HepG2 (cell line): ENCODE results near the gene PATE4. TPM values are rescaled to one million over a fixed set of nuclear protein-coding genes. Genes with fewer than 3 reads are reported as not detected.

Experiments used
- CENPT ChIP-seq: sonication (generic); formaldehyde crosslinking; IDR thresholded peaks from 2 replicates; pipeline ENCODE4 v1.8.0; 2022; ENCODE audit warnings: low read depth, mild to moderate bottlenecking, moderate library complexity, missing genetic modification reagents
- ELF3 ChIP-seq: IDR thresholded peaks from 2 replicates; pipeline ENCODE4 v1.6.1; 2016; ENCODE audit warnings: missing genetic modification reagents, missing compliant biosample characterization
- FUBP1 ChIP-seq: sonication (generic); formaldehyde crosslinking; IDR thresholded peaks from 2 replicates; pipeline ENCODE4 v1.5.1; 2020; ENCODE audit warnings: missing genetic modification reagents, mild to moderate bottlenecking, borderline replicate concordance
- HINFP ChIP-seq: sonication (generic); formaldehyde crosslinking; IDR thresholded peaks from 2 replicates; pipeline ENCODE4 v1.4.0; 2020; ENCODE audit warnings: low read depth, mild to moderate bottlenecking, missing genetic modification reagents
- HNF4G ChIP-seq, 2 experiments: sonication (generic) in 1 of 2; formaldehyde crosslinking in 1 of 2; IDR thresholded peaks; 2 replicates each; pipeline versions ENCODE4 v1.4.0 to v1.6.1; 2011 to 2020; ENCODE audit warnings: borderline replicate concordance in 2 of 2, low read depth in 2 of 2, mild to moderate bottlenecking in 2 of 2, low read length in 1 of 2, missing genetic modification reagents in 1 of 2, moderate library complexity in 1 of 2
- HOXA5 ChIP-seq: sonication (generic); formaldehyde crosslinking; IDR thresholded peaks from 2 replicates; pipeline ENCODE4 v1.4.0; 2020; ENCODE audit warnings: missing genetic modification reagents
- PCBP1 ChIP-seq: fragments of 200-400 bp; formaldehyde crosslinking; IDR thresholded peaks from 2 replicates; pipeline ENCODE4 v1.6.1; 2017; ENCODE audit warnings: mild to moderate bottlenecking, low read depth, low read length, borderline replicate concordance
- RBAK ChIP-seq: sonication (generic); formaldehyde crosslinking; IDR thresholded peaks from 2 replicates; pipeline ENCODE4 v1.5.1; 2020; ENCODE audit warnings: mild to moderate bottlenecking, missing genetic modification reagents
- TCF12 ChIP-seq, 2 experiments: fragments of 450-650 bp in 1 of 2; sonication (generic) in 1 of 2; formaldehyde crosslinking in 1 of 2; IDR thresholded peaks; 2 replicates each; pipeline versions ENCODE4 v1.6.1 to v1.8.0; 2017 to 2022; ENCODE audit warnings: antibody characterized with exemption in 1 of 2, mild to moderate bottlenecking in 1 of 2, missing genetic modification reagents in 1 of 2, moderate library complexity in 1 of 2
- ZBTB39 ChIP-seq: sonication (generic); formaldehyde crosslinking; IDR thresholded peaks from 2 replicates; pipeline ENCODE4 v1.5.0; 2020; ENCODE audit warnings: missing genetic modification reagents
- ZBTB8A ChIP-seq: sonication (generic); formaldehyde crosslinking; IDR thresholded peaks from 2 replicates; pipeline ENCODE4 v1.4.0; 2020; ENCODE audit warnings: mild to moderate bottlenecking, low read depth, missing genetic modification reagents, borderline replicate concordance
- ZFY ChIP-seq: sonication (generic); formaldehyde crosslinking; IDR thresholded peaks from 2 replicates; pipeline ENCODE4 v1.4.0; 2020; ENCODE audit warnings: missing genetic modification reagents
- ZIK1 ChIP-seq: sonication (generic); formaldehyde crosslinking; IDR thresholded peaks from 2 replicates; pipeline ENCODE4 v1.5.0; 2020; ENCODE audit warnings: mild to moderate bottlenecking, low read depth, missing genetic modification reagents, borderline replicate concordance
- ZNF10 ChIP-seq: sonication (generic); formaldehyde crosslinking; IDR thresholded peaks from 2 replicates; pipeline ENCODE4 v1.4.0; 2020; ENCODE audit warnings: mild to moderate bottlenecking, low read depth, missing genetic modification reagents, borderline replicate concordance
- ZSCAN22 ChIP-seq: sonication (generic); formaldehyde crosslinking; IDR thresholded peaks from 2 replicates; pipeline ENCODE4 v1.4.0; 2020; ENCODE audit warnings: mild to moderate bottlenecking, missing genetic modification reagents
- ZSCAN25 ChIP-seq: sonication (generic); formaldehyde crosslinking; IDR thresholded peaks from 2 replicates; pipeline ENCODE4 v1.8.0; 2022; ENCODE audit warnings: mild to moderate bottlenecking, missing genetic modification reagents
- ZSCAN30 ChIP-seq: sonication (generic); formaldehyde crosslinking; IDR thresholded peaks from 2 replicates; pipeline ENCODE4 v1.5.0; 2020; ENCODE audit warnings: mild to moderate bottlenecking, missing genetic modification reagents
- polyA plus RNA-seq, 8 experiments: library from polyadenylated mRNA; depleted of rRNA in 3 of 8; stranded (reverse) in 7 of 8; unstranded in 1 of 8; fragments of >200 nt; fragmentation: Illumina TruSeq in 4 of 8; extraction: Trizol in 4 of 8; gene quantifications; 2 replicates each; pipeline versions ENCODE4 v1.2.1 to v1.2.3, GENCODE V29; 2011 to 2016; ENCODE audit warnings: low read depth in 4 of 8, missing spikeins in 1 of 8, mixed read lengths in 1 of 8; ENCODE audit not compliant: insufficient read depth in 1 of 8
- total RNA-seq, 5 experiments: library from RNA; depleted of rRNA; stranded (reverse); fragments of >200 nt; fragmentation: Illumina TruSeq; extraction: Trizol; gene quantifications; 2 replicates each; pipeline ENCODE4 v1.2.3, GENCODE V29; 2016; ENCODE audit warnings: low read depth in 1 of 5
- TF ChIP-seq, protein P1 (sequence below): sonication (generic); formaldehyde crosslinking; IDR thresholded peaks from 2 replicates; pipeline ENCODE4 v1.5.1; 2020; ENCODE audit warnings: missing genetic modification reagents, mild to moderate bottlenecking, borderline replicate concordance

The PATE4 gene
- total and polyA plus RNA-seq, 2 of the 13 experiments (the other 11 are each of a cell fraction or from before 2014, with no cell fraction given), result not detected

DNA sequence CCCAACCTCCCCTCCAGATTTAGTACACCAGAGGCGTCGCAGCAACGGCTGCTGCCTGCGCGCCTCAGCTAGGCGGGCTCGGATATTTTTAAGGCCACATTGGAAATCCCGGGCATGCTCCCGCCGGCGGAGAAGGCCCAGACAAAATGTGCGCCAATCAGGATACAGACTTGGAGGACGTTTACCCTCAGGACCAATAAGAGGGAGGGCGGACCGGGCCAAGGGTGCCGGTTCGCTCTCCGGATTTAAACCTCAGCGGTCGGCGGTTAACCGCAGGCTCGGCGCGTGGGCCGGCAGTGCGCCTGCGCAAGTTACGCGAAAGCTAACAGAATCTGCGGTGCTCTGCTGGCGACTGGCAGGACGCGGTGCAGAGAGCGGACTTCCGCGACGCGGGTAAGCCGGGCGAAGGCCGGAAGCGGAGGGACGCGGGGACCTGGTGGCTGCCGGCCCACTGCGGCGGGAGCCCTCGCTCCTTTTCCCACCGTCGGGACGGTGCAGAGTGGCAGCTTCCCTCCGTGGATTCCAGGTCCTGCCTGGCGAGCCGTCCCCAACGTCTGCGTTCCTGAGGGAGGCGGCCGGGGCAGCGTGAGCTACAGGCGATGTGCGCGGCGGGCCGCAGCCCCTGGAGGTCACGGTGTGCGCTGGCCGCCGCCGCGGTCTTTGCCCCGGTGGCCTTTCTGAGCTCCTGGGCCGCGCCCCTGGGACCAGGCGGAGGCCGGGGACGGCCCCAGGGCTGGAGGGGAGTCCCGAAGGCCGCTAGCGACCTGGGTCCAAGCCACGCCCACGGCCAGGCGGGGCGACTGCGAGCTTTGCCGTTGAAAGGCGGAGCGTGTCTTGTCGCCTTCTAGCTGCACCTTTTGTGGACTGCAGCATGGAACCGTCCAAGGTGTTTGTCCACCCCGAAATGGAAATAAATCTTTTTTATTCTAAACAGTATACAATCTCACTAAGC lies 54.5 kb downstream of the PATE4 start, which contains the start of gene HYLS1 (continued):
- no peak for TF ChIP-seq ZIK1 (CRISPR knock-in tag)
- no peak for TF ChIP-seq HNF4G (IDR thresholded peaks at IDR 0.05; ENCODE audit: borderline replicate concordance, low read depth, low read length)
- no peak for TF ChIP-seq HNF4G (CRISPR knock-in tag; IDR thresholded peaks at IDR 0.05; ENCODE audit: borderline replicate concordance, low read depth)
- 0 out of 2 replicates have a peak, but pooled peaks have one; percentile 85 for TF ChIP-seq CENPT
- peak; percentile 76 for TF ChIP-seq ZSCAN25 (CRISPR knock-in tag)
- TF ChIP-seq TCF12 (IDR thresholded peaks at IDR 0.05), result no peak
- TF ChIP-seq TCF12 (CRISPR knock-in tag; IDR thresholded peaks at IDR 0.05), result 0 out of 2 replicates have a peak, but pooled peaks have one; percentile 52
- no peak for TF ChIP-seq FUBP1 (CRISPR knock-in tag)
- TF ChIP-seq ELF3 (CRISPR knock-in tag), result peak; percentile 34; the same call in 1 of the 2 replicates
- no peak for TF ChIP-seq ZSCAN30
- TF ChIP-seq PCBP1, result no peak
- TF ChIP-seq ZNF10 (CRISPR knock-in tag), result no peak
- TF ChIP-seq HINFP (CRISPR knock-in tag), result no peak
- 0 out of 2 replicates have a peak, but pooled peaks have one; percentile 16 for TF ChIP-seq HOXA5 (CRISPR knock-in tag)
- no peak for TF ChIP-seq ZSCAN22 (CRISPR knock-in tag)
- TF ChIP-seq ZFY (CRISPR knock-in tag), result peak; percentile 89
- TF ChIP-seq RBAK (CRISPR knock-in tag), result no peak
- no peak for TF ChIP-seq ZBTB39 (CRISPR knock-in tag)
- TF ChIP-seq, protein P1, sequence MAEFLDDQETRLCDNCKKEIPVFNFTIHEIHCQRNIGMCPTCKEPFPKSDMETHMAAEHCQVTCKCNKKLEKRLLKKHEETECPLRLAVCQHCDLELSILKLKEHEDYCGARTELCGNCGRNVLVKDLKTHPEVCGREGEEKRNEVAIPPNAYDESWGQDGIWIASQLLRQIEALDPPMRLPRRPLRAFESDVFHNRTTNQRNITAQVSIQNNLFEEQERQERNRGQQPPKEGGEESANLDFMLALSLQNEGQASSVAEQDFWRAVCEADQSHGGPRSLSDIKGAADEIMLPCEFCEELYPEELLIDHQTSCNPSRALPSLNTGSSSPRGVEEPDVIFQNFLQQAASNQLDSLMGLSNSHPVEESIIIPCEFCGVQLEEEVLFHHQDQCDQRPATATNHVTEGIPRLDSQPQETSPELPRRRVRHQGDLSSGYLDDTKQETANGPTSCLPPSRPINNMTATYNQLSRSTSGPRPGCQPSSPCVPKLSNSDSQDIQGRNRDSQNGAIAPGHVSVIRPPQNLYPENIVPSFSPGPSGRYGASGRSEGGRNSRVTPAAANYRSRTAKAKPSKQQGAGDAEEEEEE (CRISPR knock-in tag), result no peak
- no peak for TF ChIP-seq ZBTB8A (CRISPR knock-in tag)
